ENCODE results near the gene SLC16A1. TPM values are rescaled to one million over a fixed set of nuclear protein-coding genes. Genes with fewer than 3 reads are reported as not detected.

The SLC16A1 gene
- total and polyA plus RNA-seq, 2 of the 8 experiments (the other 6 are each of a cell fraction or from before 2014, with no cell fraction given), result 435 to 545 TPM

- Histone ChIP-seq H3K9me3 (ENCODE audit: insufficient read depth in 2 of 2, low read depth in 1 of 2, low read length in 1 of 2) (no peaks in the 10 kb centered on the region), H2BK15ac (ENCODE audit: low read length) (no peak overlapping the region), H3K79me2 (ENCODE audit: control insufficient read depth in 1 of 2, insufficient read depth in 2 of 2, low read length in 2 of 2) (no peaks in the 10 kb centered on the region), H2BK12ac (ENCODE audit: low read depth, low read length) (no peak overlapping the region), H3K4me3 (ENCODE audit: extremely low read depth in 1 of 4, insufficient read depth in 2 of 4, low read depth in 3 of 4, low read length in 4 of 4) (no peak overlapping the region), H3K4me2 (ENCODE audit: insufficient read depth in 1 of 2, low read depth in 2 of 2, low read length in 2 of 2) (no peak overlapping the region), H3K56ac (replicated peaks; ENCODE audit: insufficient read length, low read depth, low read length) (no peak overlapping the region), H3K36me3 (ENCODE audit: control insufficient read depth in 2 of 4, insufficient read depth in 4 of 4, low read length in 3 of 4) (no peaks in the 10 kb centered on the region), H4K91ac (replicated peaks; ENCODE audit: insufficient read length, low read length) (no peak overlapping the region), H4K5ac (ENCODE audit: insufficient read length, low read depth, low read length) (no peak overlapping the region), H3K9ac (replicated peaks in 1 of 4; ENCODE audit: extremely low read depth in 1 of 4, low read depth in 3 of 4, low read length in 3 of 4) (no peak overlapping the region), H3K4ac (replicated peaks; ENCODE audit: insufficient read length, low read depth, low read length) (no peak overlapping the region), H3K18ac (ENCODE audit: extremely low read depth, low read length) (no peak overlapping the region), H2AFZ (ENCODE audit: low read length) (no peak overlapping the region), H4K8ac (ENCODE audit: extremely low read depth, insufficient read depth, low read length) (no peak overlapping the region), H2BK20ac (ENCODE audit: low read length) (no peak overlapping the region), H3K23me2 (ENCODE audit: low read depth, low read length) (no peaks in the 10 kb centered on the region), H3K4me1 (replicated peaks in 1 of 4; ENCODE audit: control insufficient read depth in 3 of 4, insufficient read depth in 4 of 4, low read length in 3 of 4) (peaks cover 5 to 11% (median 7%) of the 10 kb centered on the region in 4 experiments), H3K27ac (ENCODE audit: low read depth, low read length) (no peak overlapping the region), H2AK5ac (ENCODE audit: low read depth, low read length) (no peak overlapping the region), H3K79me1 (ENCODE audit: low read depth, low read length) (no peaks in the 10 kb centered on the region), H2BK5ac (ENCODE audit: low read depth, low read length) (no peak overlapping the region), H2BK120ac (replicated peaks; ENCODE audit: low read depth, low read length) (no peak overlapping the region), H3K14ac (ENCODE audit: insufficient read length) (no peak overlapping the region), H3K23ac (ENCODE audit: insufficient read length) (no peak overlapping the region), H4K20me1 (replicated peaks in 1 of 2; ENCODE audit: control insufficient read depth in 1 of 2, insufficient read depth in 2 of 2, low read length in 2 of 2) (no peaks in the 10 kb centered on the region), H3K27me3 (replicated peaks in 1 of 4; ENCODE audit: control insufficient read depth in 3 of 4, extremely low read depth in 1 of 4, insufficient read depth in 3 of 4, low read length in 3 of 4) (no peaks in the 10 kb centered on the region; a peak in 1 of 7 replicates)
- CTCF ChIA-PET (ENCODE audit: partially characterized antibody), result interaction anchor here (0.9 to 2.0 kb wide), 4 partner anchors 8 to 133 kb away, joined by 3 to 7 read pairs (median 4); no protein-coding TSS in a partner anchor
- WGBS, 2 experiments (ENCODE audit: extremely low coverage in 1 of 2, insufficient coverage in 1 of 2, insufficient read length in 1 of 2, insufficient replicate concordance in 2 of 2, low coverage in 1 of 2, low lambda C conversion rate in 2 of 2, missing lambda C conversion rate in 1 of 2), result 81% methylated on average over 2 of the region's 2 CpGs; no CpG with 5 or more reads in 1 of the 2 experiments
- DNase-seq (ENCODE audit: low read depth in 1 of 2, low spot score in 2 of 2) (no peak), FAIRE-seq (no peak)
- POLR2A ChIA-PET (ENCODE audit: partially characterized antibody), result no interaction called here
- TF ChIP-seq SIX5 (IDR thresholded peaks at IDR 0.05; ENCODE audit: low read depth, low read length) (no peak), EZH2 (IDR thresholded peaks at IDR 0.05; ENCODE audit: low read depth, low read length, severe bottlenecking) (no peak), SP4 (IDR thresholded peaks at IDR 0.05; ENCODE audit: low read length) (no peak), CTBP2 (IDR thresholded peaks at IDR 0.05; ENCODE audit: borderline replicate concordance, insufficient read depth, insufficient read length, low read length) (no peak), FOSL1 (IDR thresholded peaks at IDR 0.05; ENCODE audit: insufficient read depth, low read depth, low read length) (no peak), HDAC2 (IDR thresholded peaks at IDR 0.05; ENCODE audit: borderline replicate concordance in 1 of 2, low read depth in 2 of 2, low read length in 2 of 2) (no peak), ASH2L (IDR thresholded peaks at IDR 0.05; ENCODE audit: low read length) (no peak), MAFK (IDR thresholded peaks at IDR 0.05; ENCODE audit: low read depth, low read length) (no peak)
Measured at GRCh38 chr1:112876315-112876714, 79.7 kb downstream of the SLC16A1 start.

Measured in H1 (cell line).